ENCODE results near the gene VCP.

DNA sequence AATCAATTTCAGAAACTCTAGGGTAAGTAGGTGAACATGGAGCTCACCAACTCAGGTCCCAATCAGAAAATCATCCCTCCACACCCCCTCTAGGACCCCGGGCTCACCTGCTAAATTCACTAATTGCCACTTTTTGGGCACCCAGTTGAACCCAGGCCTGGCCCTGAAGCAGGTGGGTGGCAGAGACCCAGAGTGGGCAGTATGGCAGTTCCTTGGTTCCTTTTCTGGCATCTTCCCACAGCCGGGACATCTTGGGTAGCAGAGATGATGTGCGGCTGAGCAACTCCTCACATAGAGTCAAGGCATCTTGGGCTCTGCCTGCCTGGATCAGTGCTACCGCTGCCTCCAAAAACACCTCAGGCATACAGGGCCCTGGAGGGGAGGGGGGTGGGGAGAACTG is 2.9 kb upstream of the VCP start:
- TF ChIP-seq, protein P1, sequence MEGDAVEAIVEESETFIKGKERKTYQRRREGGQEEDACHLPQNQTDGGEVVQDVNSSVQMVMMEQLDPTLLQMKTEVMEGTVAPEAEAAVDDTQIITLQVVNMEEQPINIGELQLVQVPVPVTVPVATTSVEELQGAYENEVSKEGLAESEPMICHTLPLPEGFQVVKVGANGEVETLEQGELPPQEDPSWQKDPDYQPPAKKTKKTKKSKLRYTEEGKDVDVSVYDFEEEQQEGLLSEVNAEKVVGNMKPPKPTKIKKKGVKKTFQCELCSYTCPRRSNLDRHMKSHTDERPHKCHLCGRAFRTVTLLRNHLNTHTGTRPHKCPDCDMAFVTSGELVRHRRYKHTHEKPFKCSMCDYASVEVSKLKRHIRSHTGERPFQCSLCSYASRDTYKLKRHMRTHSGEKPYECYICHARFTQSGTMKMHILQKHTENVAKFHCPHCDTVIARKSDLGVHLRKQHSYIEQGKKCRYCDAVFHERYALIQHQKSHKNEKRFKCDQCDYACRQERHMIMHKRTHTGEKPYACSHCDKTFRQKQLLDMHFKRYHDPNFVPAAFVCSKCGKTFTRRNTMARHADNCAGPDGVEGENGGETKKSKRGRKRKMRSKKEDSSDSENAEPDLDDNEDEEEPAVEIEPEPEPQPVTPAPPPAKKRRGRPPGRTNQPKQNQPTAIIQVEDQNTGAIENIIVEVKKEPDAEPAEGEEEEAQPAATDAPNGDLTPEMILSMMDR (tag by site-specific recombination; IDR thresholded peaks at IDR 0.05) = no peak
- no peak for TF ChIP-seq ZNF302 (tag by site-specific recombination; IDR thresholded peaks at IDR 0.05; ENCODE audit: low read depth)
- TF ChIP-seq KLF1 (tag by site-specific recombination; IDR thresholded peaks at IDR 0.05) = no peak
- no peak for TF ChIP-seq ZEB2 (tag by site-specific recombination; IDR thresholded peaks at IDR 0.05)
